Measurements from ENCODE around the gene EYS.

DNA sequence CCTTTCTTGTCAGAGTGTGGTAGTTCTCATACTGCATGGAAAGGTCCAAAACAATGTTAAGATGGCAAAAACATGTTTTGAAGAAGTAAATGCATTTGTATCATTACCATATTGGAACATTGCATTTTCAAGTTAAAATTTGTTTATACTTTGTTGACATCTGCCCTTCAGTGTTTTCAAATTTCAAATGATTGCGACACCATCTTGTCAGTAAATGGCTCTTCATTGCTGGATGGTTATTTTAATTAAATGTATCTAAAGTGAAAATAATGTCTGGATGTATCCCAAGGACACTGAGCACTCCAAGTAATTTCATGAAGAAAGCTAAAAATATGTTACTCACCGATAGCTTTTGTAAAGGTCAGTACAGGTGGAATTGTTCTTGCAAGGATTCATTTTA is 761.6 kb downstream of the EYS start:
- TF ChIP-seq, protein P1, sequence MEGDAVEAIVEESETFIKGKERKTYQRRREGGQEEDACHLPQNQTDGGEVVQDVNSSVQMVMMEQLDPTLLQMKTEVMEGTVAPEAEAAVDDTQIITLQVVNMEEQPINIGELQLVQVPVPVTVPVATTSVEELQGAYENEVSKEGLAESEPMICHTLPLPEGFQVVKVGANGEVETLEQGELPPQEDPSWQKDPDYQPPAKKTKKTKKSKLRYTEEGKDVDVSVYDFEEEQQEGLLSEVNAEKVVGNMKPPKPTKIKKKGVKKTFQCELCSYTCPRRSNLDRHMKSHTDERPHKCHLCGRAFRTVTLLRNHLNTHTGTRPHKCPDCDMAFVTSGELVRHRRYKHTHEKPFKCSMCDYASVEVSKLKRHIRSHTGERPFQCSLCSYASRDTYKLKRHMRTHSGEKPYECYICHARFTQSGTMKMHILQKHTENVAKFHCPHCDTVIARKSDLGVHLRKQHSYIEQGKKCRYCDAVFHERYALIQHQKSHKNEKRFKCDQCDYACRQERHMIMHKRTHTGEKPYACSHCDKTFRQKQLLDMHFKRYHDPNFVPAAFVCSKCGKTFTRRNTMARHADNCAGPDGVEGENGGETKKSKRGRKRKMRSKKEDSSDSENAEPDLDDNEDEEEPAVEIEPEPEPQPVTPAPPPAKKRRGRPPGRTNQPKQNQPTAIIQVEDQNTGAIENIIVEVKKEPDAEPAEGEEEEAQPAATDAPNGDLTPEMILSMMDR (IDR thresholded peaks at IDR 0.05; ENCODE audit: low read depth, low read length, poor library complexity, severe bottlenecking) = no peak
- no peak for TF ChIP-seq EZH2phosphoT487 (IDR thresholded peaks at IDR 0.05; ENCODE audit: borderline replicate concordance, low read length)
